Hepatocyte (in vitro differentiated cells): ENCODE results near the gene ITPR1. TPM values are rescaled to one million over a fixed set of nuclear protein-coding genes. Genes with fewer than 3 reads are reported as not detected.

Source experiments
- DNase-seq: peaks from one replicate; pipeline ENCODE4 v3.0.0-alpha.2; 2016; ENCODE audit warnings: low spot score
- H2AFZ ChIP-seq: fragments of 200-600 bp; sonication (generic); 2 replicates; pipeline ENCODE4 v1.6.0; 2016; ENCODE audit warnings: antibody characterized with exemption, mild to moderate bottlenecking
- H3K27ac ChIP-seq: fragments of 200-600 bp; sonication (generic); 2 replicates; pipeline ENCODE4 v1.5.1; 2016; ENCODE audit warnings: mild to moderate bottlenecking
- H3K27me3 ChIP-seq: fragments of 200-600 bp; sonication (generic); 2 replicates; pipeline ENCODE4 v1.6.1; 2016
- H3K36me3 ChIP-seq: fragments of 200-600 bp; sonication (generic); replicated peaks from 2 replicates; pipeline ENCODE4 v1.5.1; 2016; ENCODE audit warnings: low read depth; ENCODE audit not compliant: insufficient read depth
- H3K4me1 ChIP-seq: fragments of 200-600 bp; sonication (generic); 2 replicates; pipeline ENCODE4 v1.5.1; 2016; ENCODE audit warnings: mild to moderate bottlenecking, moderate library complexity; ENCODE audit not compliant: insufficient read depth
- H3K4me2 ChIP-seq: fragments of 200-600 bp; sonication (generic); 2 replicates; pipeline ENCODE4 v1.6.0; 2016
- H3K4me3 ChIP-seq: fragments of 200-600 bp; sonication (generic); 2 replicates; pipeline ENCODE4 v1.5.1; 2016; ENCODE audit warnings: mild to moderate bottlenecking
- H3K79me2 ChIP-seq: fragments of 200-600 bp; sonication (generic); 2 replicates; pipeline ENCODE4 v1.6.0; 2017; ENCODE audit warnings: mild to moderate bottlenecking
- H3K9me2 ChIP-seq: fragments of 200-600 bp; sonication (generic); replicated peaks from 2 replicates; pipeline ENCODE4 v1.6.0; 2017; ENCODE audit warnings: mild to moderate bottlenecking; ENCODE audit not compliant: insufficient read depth
- H3K9me3 ChIP-seq: fragments of 200-600 bp; sonication (generic); 2 replicates; pipeline ENCODE4 v1.5.1; 2016; ENCODE audit warnings: low read depth, mild to moderate bottlenecking
- H4K20me1 ChIP-seq: fragments of 200-600 bp; sonication (generic); 2 replicates; pipeline ENCODE4 v1.6.0; 2016; ENCODE audit warnings: mild to moderate bottlenecking; ENCODE audit not compliant: insufficient read depth, poor library complexity, severe bottlenecking
- EZH2 ChIP-seq: fragments of 200-600 bp; sonication (generic); IDR thresholded peaks from 2 replicates; pipeline ENCODE4 v1.6.1; 2016; ENCODE audit warnings: antibody characterized with exemption, mild to moderate bottlenecking, borderline replicate concordance
- EZH2phosphoT487 ChIP-seq: fragments of 200-600 bp; sonication (generic); IDR thresholded peaks from one replicate; pipeline ENCODE4 v1.6.1; 2018; ENCODE audit warnings: antibody characterized with exemption, mild to moderate bottlenecking, low read depth, moderate library complexity; ENCODE audit not compliant: unreplicated experiment, severe bottlenecking
- WGBS: methylation state at CpG from one replicate; pipeline ENCODE4 v1.1.6; 2016; ENCODE audit warnings: low lambda C conversion rate; ENCODE audit errors: missing lambda C conversion rate; 5-methylcytosine and 5-hydroxymethylcytosine counted together
- polyA plus RNA-seq: library from polyadenylated mRNA; unstranded; fragments of >200 nt; fragmentation: Nextera tagmentation; extraction: Ambion mirVana; gene quantifications from 2 replicates; pipeline ENCODE4 v1.2.1, GENCODE V29; 2016
- total RNA-seq: library from RNA; depleted of rRNA; stranded (reverse); fragments of >200 nt; gene quantifications from 2 replicates; pipeline ENCODE4 v1.2.3, GENCODE V29; 2014
- TF ChIP-seq, protein P1 (sequence below): fragments of 200-600 bp; sonication (generic); IDR thresholded peaks from 2 replicates; pipeline ENCODE4 v1.5.1; 2016; ENCODE audit warnings: antibody characterized with exemption, mild to moderate bottlenecking; ENCODE audit not compliant: poor library complexity

The ITPR1 gene
- total and polyA plus RNA-seq, 2 experiments from 2014 or later: 46.8 to 90.8 TPM

DNA sequence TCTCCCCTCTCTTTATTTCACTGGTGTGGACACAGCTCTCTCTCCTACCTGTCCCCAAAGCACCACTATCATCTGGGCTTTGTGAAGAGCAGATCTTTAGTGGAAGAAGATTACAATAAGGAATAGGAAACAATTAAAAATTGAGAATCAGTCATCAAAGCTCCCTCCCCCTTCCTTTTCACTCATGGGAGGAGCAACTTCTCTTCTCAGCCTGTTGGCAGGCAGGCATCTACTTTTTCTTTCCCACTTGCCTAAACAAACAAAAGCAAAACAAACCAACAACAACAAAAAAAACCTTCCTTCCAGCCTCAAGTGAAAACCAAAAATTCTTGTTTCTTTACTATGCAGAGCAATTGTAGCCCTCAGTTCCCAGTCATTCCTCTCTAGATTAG lies 360.6 kb downstream of the ITPR1 start:
- Histone ChIP-seq H2AFZ (no peak overlapping the region), H3K4me3 (no peak overlapping the region), H3K36me3 (no peaks in the 10 kb centered on the region), H3K27me3 (no peaks in the 10 kb centered on the region), H3K4me1 (peaks cover 3% of the 10 kb centered on the region), H4K20me1 (no peaks in the 10 kb centered on the region), H3K9me3 (no peaks in the 10 kb centered on the region), H3K27ac (no peak overlapping the region), H3K4me2 (no peak overlapping the region), H3K9me2 (no peaks in the 10 kb centered on the region), H3K79me2 (no peaks in the 10 kb centered on the region)
- TF ChIP-seq EZH2 (no peak), EZH2phosphoT487 (no peak)
- TF ChIP-seq, protein P1, sequence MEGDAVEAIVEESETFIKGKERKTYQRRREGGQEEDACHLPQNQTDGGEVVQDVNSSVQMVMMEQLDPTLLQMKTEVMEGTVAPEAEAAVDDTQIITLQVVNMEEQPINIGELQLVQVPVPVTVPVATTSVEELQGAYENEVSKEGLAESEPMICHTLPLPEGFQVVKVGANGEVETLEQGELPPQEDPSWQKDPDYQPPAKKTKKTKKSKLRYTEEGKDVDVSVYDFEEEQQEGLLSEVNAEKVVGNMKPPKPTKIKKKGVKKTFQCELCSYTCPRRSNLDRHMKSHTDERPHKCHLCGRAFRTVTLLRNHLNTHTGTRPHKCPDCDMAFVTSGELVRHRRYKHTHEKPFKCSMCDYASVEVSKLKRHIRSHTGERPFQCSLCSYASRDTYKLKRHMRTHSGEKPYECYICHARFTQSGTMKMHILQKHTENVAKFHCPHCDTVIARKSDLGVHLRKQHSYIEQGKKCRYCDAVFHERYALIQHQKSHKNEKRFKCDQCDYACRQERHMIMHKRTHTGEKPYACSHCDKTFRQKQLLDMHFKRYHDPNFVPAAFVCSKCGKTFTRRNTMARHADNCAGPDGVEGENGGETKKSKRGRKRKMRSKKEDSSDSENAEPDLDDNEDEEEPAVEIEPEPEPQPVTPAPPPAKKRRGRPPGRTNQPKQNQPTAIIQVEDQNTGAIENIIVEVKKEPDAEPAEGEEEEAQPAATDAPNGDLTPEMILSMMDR: no peak
- no peak for DNase-seq

DNA sequence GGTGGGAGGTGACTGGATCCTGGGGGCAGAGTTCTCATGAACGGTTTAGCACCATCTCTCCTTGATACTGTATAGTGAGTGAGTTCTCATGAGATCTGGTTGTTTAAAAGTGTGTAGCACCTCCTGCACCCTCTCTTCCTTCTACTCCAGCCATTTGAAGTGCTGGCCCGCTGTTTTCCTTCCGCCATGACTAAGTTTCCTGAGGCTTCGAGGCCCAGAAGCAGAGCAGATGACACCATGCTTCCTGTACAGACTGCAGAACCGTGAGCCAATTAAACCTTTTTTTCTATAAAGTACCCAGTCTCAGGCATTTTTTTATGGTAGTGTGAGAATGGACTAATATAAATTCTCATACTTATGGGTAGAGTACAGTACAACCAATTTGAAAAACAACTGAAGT lies 362.5 kb downstream of the ITPR1 start:
- Histone ChIP-seq H3K79me2 (no peaks in the 10 kb centered on the region), H3K27ac (no peak overlapping the region), H3K9me3 (no peaks in the 10 kb centered on the region), H3K4me1 (no peaks in the 10 kb centered on the region), H3K27me3 (no peaks in the 10 kb centered on the region), H3K4me2 (no peak overlapping the region), H3K4me3 (no peak overlapping the region), H2AFZ (no peak overlapping the region), H3K9me2 (no peaks in the 10 kb centered on the region), H4K20me1 (no peaks in the 10 kb centered on the region), H3K36me3 (no peaks in the 10 kb centered on the region)
- DNase-seq: no peak
- TF ChIP-seq EZH2 (no peak), EZH2phosphoT487 (no peak)
- TF ChIP-seq, protein P1: no peak
- WGBS: 93% methylated on average over 5 of the region's 5 CpGs

DNA sequence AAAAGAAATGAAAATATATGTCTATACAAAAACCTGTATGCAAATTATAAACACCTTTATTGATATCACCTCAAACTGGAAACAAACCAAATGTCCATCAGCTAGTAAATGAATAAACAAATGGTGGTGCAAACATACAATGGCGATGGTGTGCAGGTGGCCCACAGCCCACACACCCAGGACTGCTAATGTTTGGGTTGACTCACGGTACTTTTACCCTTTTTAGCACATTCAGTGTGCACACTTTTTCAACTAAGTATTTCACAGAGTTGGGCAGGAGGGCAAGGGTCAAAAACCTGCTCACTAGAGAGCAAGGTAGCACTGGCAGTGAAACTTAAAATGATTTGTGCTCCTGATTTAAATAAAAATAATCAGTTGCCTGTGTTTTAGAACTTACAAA lies 363.0 kb downstream of the ITPR1 start:
- no peak overlapping the region for H2AFZ ChIP-seq
- H3K9me3 ChIP-seq: no peaks in the 10 kb centered on the region
- no peaks in the 10 kb centered on the region for H3K27me3 ChIP-seq
- no peak for TF ChIP-seq EZH2phosphoT487
- no peak for TF ChIP-seq EZH2
- TF ChIP-seq, protein P1: no peak
- H3K4me2 ChIP-seq: no peak overlapping the region
- no peak for DNase-seq
- WGBS: 71% methylated on average over 2 of the region's 2 CpGs
- H3K4me1 ChIP-seq: no peaks in the 10 kb centered on the region
- no peaks in the 10 kb centered on the region for H4K20me1 ChIP-seq
- H3K27ac ChIP-seq: no peak overlapping the region
- H3K4me3 ChIP-seq: no peak overlapping the region
- no peaks in the 10 kb centered on the region for H3K9me2 ChIP-seq
- H3K79me2 ChIP-seq: no peaks in the 10 kb centered on the region
- H3K36me3 ChIP-seq: no peaks in the 10 kb centered on the region

DNA sequence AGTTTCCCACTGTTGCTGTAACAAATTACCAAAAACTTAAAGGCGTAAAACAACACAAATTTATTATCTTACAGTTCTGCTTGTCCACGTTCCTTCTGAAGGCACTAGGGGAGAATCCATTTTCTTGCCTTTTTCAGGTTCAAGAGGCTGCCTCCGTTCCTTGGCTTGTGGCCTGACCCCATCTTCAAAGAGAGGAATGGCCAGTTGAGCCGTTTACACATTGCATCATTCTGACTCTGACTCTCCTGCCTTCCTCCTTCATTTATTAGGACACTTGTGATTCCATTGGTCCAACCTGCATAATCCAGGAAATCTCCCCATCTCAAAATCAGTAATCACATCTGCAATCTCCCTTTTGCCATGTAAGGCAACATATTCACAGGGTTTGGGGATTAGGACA lies 363.4 kb downstream of the ITPR1 start:
- no peaks in the 10 kb centered on the region for H3K27me3 ChIP-seq
- WGBS: 75% methylated on average over 4 of the region's 4 CpGs
- H3K4me2 ChIP-seq: no peak overlapping the region
- H3K9me2 ChIP-seq: no peaks in the 10 kb centered on the region
- H3K36me3 ChIP-seq: no peaks in the 10 kb centered on the region
- H3K9me3 ChIP-seq: no peaks in the 10 kb centered on the region
- H4K20me1 ChIP-seq: no peaks in the 10 kb centered on the region
- peak overlapping the region; percentile 27 for H3K27ac ChIP-seq
- no peak for DNase-seq
- no peaks in the 10 kb centered on the region for H3K4me1 ChIP-seq
- H3K4me3 ChIP-seq: no peak overlapping the region
- no peaks in the 10 kb centered on the region for H3K79me2 ChIP-seq
- no peak overlapping the region for H2AFZ ChIP-seq
- TF ChIP-seq EZH2 (no peak), EZH2phosphoT487 (no peak)
- TF ChIP-seq, protein P1: no peak
